Daoy (cell line): ENCODE results near the gene HNMT. TPM values are rescaled to one million over a fixed set of nuclear protein-coding genes. Genes with fewer than 3 reads are reported as not detected.
"Not testable (repeated sequence)": the region's sequence is repeated elsewhere in the genome, so short reads cannot be mapped to it uniquely, and the experiment has no call there.

Source experiments
- DNase-seq: peaks from one replicate; pipeline ENCODE4 v3.0.0-alpha.2; 2015; ENCODE audit warnings: low read depth
- total RNA-seq: library from RNA; depleted of rRNA; stranded (reverse); fragments of >200 nt; shearing (Covaris generic); gene quantifications from 2 replicates; pipeline ENCODE4 v1.2.3, GENCODE V29; 2014

The HNMT gene
- total RNA-seq, 1 experiment from 2014 or later = 7.1 TPM

DNA sequence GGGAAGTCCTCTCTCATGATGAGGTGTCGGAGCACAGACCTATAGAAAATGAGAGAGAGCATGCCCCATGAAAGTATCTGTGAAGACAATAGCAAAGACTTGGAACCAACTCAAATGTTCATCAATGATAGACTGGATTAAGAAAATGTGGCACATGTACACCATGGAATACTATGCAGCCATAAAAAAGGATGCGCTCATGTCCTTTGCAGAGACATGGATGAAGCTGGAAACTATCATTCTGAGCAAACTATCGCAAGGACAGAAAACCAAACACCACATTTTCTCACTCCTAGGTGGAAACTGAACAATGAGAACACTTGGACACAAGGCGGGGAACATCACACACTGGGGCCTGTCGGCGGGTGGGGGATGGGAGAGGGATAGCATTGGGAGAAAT, 79.3 kb downstream of the HNMT start:
- DNase-seq = not testable (repeated sequence)

DNA sequence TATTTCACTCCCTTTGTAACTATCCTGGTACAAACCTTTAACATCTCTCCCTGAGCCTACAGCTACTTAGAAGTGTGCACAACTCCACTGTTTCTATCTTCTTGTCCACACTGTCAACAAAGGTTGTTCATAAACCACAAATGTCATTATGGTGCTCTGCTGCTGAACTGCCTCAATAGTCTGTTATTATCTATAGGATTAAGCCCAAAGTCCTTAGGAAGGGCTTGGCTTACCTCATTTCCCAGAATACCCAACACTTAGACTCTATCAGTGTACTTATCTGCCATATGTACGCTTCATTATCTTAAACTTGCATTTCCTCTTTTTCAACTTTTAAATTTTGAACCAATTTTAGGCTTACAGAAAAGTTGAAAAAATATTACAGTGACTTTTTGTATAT, 94.2 kb downstream of the HNMT start:
- no peak for DNase-seq

DNA sequence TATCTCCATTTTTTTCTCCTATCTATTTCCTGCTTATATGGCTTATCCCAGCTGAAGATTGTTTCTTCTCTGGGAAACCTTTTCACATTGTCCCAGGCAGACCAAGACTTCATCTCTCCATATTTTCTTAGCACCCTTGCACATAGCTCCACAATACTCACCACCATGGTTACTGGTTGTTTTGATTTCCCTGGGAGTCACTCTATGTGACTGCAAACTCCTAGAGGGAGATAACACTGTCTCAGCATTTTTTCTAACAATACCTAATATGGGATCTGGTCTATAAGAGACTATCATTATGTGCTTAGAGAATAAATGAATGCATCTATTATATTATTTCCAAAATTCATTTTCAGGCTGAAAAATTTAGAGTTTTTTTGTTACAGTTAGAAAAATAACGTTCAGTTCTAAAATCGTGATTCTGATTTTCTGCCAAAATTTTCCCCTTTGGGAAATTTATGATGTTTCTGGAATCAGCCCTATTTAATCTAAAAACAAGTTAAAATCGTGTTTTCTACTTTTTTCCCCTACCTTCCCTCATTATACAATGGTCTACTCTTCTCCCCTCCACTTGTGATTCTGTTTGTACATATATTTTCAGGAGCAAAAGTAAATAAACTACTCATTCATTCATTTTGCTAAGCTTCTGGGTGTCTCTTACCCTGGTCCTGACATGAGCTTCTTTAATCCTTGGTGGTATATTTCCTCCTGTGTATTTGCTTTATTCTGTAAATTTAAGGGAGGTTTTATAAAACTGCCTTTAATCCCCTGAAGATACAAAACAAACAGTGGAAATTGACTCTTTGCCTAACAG, 95.4 kb downstream of the HNMT start:
- peak; percentile 15 for DNase-seq

DNA sequence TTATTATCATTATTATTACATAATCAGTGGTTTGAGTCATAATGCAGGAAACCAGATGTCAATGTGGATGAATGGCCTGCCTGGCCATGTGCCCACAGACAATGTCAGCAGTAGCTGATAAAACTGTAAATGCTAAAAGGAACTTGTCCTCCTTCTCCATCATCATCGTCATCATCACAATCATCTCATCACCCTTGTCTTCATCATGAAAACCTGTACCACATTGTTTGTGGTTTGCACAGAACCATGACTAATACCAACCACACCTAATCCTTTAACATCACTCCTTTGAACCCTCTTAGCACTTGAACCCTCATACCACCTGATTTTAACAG, 96.0 kb downstream of the HNMT start:
- peak; percentile 72 for DNase-seq

DNA sequence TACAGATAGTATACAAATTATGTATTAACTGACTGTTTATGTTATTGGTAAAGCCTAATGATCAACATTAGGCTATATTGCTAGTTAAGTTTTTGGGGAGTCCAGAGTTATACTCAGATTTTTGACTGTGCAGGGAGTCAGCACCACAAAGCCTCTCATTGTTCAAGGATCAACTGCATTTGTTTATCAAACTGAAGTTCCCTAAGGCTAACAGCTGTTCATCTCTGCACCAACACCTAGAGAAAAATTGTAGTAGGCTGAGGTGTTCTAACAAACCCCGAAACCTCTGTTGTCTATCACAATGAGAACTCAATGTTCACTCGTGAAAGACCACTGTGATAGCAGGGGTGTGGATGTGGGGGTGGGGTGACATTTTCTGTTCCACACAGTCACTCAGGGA, 97.7 kb downstream of the HNMT start:
- no peak for DNase-seq

DNA sequence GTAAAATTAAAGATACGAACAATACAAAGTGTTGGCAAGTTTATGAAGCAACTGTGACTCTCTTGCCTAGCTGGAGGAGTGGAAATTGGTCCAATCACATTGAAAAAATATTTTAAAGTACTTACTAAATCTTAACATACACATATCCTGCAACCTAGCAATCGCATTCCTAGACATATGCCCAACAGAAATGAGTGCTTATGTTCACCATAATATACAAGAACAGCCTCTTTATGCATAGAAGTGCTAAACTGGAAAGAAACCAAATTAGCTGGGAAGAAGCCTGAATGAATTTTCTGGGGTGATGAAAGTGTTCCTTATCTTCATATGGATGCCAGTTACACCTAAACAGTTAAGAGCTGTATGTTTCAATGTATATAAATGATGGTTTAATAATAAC, 98.9 kb downstream of the HNMT start:
- DNase-seq = no peak
